ENCODE measurements around the gene TTC28.
"Not testable (repeated sequence)": the region's sequence is repeated elsewhere in the genome, so short reads cannot be mapped to it uniquely, and the experiment has no call there.

DNA sequence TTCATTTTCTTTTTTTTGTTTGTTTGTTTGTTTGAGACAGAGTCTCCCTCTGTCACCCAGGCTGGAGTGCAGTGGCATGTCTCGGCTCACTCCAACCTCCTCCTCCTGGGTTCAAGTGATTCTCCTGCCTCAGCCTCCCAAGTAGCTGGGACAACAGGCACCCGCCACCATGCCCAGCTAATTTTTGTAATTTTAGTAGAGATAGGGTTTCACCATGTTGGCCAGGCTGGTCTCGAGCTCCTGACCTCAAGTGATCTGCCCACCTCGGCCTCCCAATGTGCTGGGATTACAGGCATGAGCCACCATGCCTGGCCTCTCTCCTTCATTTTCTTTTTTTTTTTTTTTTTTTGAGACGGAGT is 118.9 kb downstream of the TTC28 start:
- TF ChIP-seq ZBTB21 (tag by site-specific recombination; IDR thresholded peaks at IDR 0.05); ZBTB7A (tag by site-specific recombination; IDR thresholded peaks at IDR 0.05; ENCODE audit: low read depth); YY1 (tag by site-specific recombination; IDR thresholded peaks at IDR 0.05); BCL11B (tag by site-specific recombination; IDR thresholded peaks at IDR 0.05; ENCODE audit: low read depth); ZNF426 (tag by site-specific recombination; IDR thresholded peaks at IDR 0.05); ZNF274 (IDR thresholded peaks at IDR 0.05; ENCODE audit: low read length); ZNF274 (tag by site-specific recombination; IDR thresholded peaks at IDR 0.05; ENCODE audit: borderline replicate concordance); SETDB1 (IDR thresholded peaks at IDR 0.05; ENCODE audit: insufficient read length, low read length): not testable (repeated sequence)
- TF ChIP-seq, protein P1, sequence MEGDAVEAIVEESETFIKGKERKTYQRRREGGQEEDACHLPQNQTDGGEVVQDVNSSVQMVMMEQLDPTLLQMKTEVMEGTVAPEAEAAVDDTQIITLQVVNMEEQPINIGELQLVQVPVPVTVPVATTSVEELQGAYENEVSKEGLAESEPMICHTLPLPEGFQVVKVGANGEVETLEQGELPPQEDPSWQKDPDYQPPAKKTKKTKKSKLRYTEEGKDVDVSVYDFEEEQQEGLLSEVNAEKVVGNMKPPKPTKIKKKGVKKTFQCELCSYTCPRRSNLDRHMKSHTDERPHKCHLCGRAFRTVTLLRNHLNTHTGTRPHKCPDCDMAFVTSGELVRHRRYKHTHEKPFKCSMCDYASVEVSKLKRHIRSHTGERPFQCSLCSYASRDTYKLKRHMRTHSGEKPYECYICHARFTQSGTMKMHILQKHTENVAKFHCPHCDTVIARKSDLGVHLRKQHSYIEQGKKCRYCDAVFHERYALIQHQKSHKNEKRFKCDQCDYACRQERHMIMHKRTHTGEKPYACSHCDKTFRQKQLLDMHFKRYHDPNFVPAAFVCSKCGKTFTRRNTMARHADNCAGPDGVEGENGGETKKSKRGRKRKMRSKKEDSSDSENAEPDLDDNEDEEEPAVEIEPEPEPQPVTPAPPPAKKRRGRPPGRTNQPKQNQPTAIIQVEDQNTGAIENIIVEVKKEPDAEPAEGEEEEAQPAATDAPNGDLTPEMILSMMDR (tag by site-specific recombination; IDR thresholded peaks at IDR 0.05): not testable (repeated sequence)
- TF ChIP-seq, protein P2, sequence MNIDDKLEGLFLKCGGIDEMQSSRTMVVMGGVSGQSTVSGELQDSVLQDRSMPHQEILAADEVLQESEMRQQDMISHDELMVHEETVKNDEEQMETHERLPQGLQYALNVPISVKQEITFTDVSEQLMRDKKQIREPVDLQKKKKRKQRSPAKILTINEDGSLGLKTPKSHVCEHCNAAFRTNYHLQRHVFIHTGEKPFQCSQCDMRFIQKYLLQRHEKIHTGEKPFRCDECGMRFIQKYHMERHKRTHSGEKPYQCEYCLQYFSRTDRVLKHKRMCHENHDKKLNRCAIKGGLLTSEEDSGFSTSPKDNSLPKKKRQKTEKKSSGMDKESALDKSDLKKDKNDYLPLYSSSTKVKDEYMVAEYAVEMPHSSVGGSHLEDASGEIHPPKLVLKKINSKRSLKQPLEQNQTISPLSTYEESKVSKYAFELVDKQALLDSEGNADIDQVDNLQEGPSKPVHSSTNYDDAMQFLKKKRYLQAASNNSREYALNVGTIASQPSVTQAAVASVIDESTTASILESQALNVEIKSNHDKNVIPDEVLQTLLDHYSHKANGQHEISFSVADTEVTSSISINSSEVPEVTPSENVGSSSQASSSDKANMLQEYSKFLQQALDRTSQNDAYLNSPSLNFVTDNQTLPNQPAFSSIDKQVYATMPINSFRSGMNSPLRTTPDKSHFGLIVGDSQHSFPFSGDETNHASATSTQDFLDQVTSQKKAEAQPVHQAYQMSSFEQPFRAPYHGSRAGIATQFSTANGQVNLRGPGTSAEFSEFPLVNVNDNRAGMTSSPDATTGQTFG (tag by site-specific recombination; IDR thresholded peaks at IDR 0.05; ENCODE audit: borderline replicate concordance): not testable (repeated sequence)
- TF ChIP-seq, protein P3, sequence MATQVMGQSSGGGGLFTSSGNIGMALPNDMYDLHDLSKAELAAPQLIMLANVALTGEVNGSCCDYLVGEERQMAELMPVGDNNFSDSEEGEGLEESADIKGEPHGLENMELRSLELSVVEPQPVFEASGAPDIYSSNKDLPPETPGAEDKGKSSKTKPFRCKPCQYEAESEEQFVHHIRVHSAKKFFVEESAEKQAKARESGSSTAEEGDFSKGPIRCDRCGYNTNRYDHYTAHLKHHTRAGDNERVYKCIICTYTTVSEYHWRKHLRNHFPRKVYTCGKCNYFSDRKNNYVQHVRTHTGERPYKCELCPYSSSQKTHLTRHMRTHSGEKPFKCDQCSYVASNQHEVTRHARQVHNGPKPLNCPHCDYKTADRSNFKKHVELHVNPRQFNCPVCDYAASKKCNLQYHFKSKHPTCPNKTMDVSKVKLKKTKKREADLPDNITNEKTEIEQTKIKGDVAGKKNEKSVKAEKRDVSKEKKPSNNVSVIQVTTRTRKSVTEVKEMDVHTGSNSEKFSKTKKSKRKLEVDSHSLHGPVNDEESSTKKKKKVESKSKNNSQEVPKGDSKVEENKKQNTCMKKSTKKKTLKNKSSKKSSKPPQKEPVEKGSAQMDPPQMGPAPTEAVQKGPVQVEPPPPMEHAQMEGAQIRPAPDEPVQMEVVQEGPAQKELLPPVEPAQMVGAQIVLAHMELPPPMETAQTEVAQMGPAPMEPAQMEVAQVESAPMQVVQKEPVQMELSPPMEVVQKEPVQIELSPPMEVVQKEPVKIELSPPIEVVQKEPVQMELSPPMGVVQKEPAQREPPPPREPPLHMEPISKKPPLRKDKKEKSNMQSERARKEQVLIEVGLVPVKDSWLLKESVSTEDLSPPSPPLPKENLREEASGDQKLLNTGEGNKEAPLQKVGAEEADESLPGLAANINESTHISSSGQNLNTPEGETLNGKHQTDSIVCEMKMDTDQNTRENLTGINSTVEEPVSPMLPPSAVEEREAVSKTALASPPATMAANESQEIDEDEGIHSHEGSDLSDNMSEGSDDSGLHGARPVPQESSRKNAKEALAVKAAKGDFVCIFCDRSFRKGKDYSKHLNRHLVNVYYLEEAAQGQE (tag by site-specific recombination; IDR thresholded peaks at IDR 0.05): not testable (repeated sequence)

All from HEK293 (cell line).